HEK293 (cell line): ENCODE results near the gene MCRIP2.

ENCODE experiments used
- GFI1B ChIP-seq: fragments of 450-650 bp; formaldehyde crosslinking; IDR thresholded peaks from 2 replicates; pipeline ENCODE4 v1.5.1; 2016; ENCODE audit warnings: missing biosample characterization, missing genetic modification characterization
- REPIN1 ChIP-seq: fragments of 450-650 bp; formaldehyde crosslinking; IDR thresholded peaks from 2 replicates; pipeline ENCODE4 v1.5.1; 2017; ENCODE audit warnings: missing biosample characterization, missing genetic modification characterization, low read depth
- TCF7L2 ChIP-seq: IDR thresholded peaks from 2 replicates; pipeline ENCODE4 v1.6.1; 2011; ENCODE audit warnings: low read depth, mild to moderate bottlenecking, inconsistent platforms, low read length, moderate library complexity, borderline replicate concordance
- YY2 ChIP-seq: fragments of 450-650 bp; formaldehyde crosslinking; IDR thresholded peaks from 2 replicates; pipeline ENCODE4 v1.5.1; 2016; ENCODE audit warnings: missing biosample characterization, missing genetic modification characterization
- ZNF10 ChIP-seq: fragments of 450-650 bp; formaldehyde crosslinking; IDR thresholded peaks from 2 replicates; pipeline ENCODE4 v1.5.1; 2017; ENCODE audit warnings: missing biosample characterization, missing genetic modification characterization
- ZNF140 ChIP-seq: fragments of 450-650 bp; formaldehyde crosslinking; IDR thresholded peaks from 2 replicates; pipeline ENCODE4 v1.5.1; 2016; ENCODE audit warnings: missing biosample characterization, missing genetic modification characterization
- ZNF221 ChIP-seq: fragments of 450-650 bp; formaldehyde crosslinking; IDR thresholded peaks from 2 replicates; pipeline ENCODE4 v1.5.1; 2017; ENCODE audit warnings: missing biosample characterization, missing genetic modification characterization, borderline replicate concordance
- ZNF223 ChIP-seq: fragments of 450-650 bp; formaldehyde crosslinking; IDR thresholded peaks from 2 replicates; pipeline ENCODE4 v1.5.1; 2016; ENCODE audit warnings: missing biosample characterization, missing genetic modification characterization
- ZNF335 ChIP-seq: fragments of 450-650 bp; formaldehyde crosslinking; conservative IDR thresholded peaks from 2 replicates; pipeline ENCODE4 v1.5.1; 2016; ENCODE audit warnings: missing biosample characterization, missing genetic modification characterization
- ZNF354C ChIP-seq: fragments of 450-650 bp; formaldehyde crosslinking; IDR thresholded peaks from 2 replicates; pipeline ENCODE4 v1.5.1; 2016; ENCODE audit warnings: missing biosample characterization, missing genetic modification characterization, low read depth, borderline replicate concordance
- ZNF391 ChIP-seq: fragments of 450-650 bp; formaldehyde crosslinking; IDR thresholded peaks from 2 replicates; pipeline ENCODE4 v1.5.1; 2016; ENCODE audit warnings: low read depth, missing biosample characterization, missing genetic modification characterization, borderline replicate concordance
- ZNF473 ChIP-seq: fragments of 450-650 bp; formaldehyde crosslinking; IDR thresholded peaks from 2 replicates; pipeline ENCODE4 v1.5.1; 2017; ENCODE audit warnings: missing biosample characterization, missing genetic modification characterization
- ZNF548 ChIP-seq: fragments of 450-650 bp; formaldehyde crosslinking; IDR thresholded peaks from 2 replicates; pipeline ENCODE4 v1.5.1; 2016; ENCODE audit warnings: missing biosample characterization, missing genetic modification characterization
- ZNF571 ChIP-seq: fragments of 450-650 bp; formaldehyde crosslinking; IDR thresholded peaks from 2 replicates; pipeline ENCODE4 v1.5.0; 2017; ENCODE audit warnings: missing biosample characterization, missing genetic modification characterization
- ZNF629 ChIP-seq: fragments of 450-650 bp; formaldehyde crosslinking; IDR thresholded peaks from 2 replicates; pipeline ENCODE4 v1.5.1; 2017; ENCODE audit warnings: missing biosample characterization, missing genetic modification characterization
- ZNF776 ChIP-seq: fragments of 450-650 bp; formaldehyde crosslinking; IDR thresholded peaks from 2 replicates; pipeline ENCODE4 v1.5.0; 2017; ENCODE audit warnings: missing biosample characterization, missing genetic modification characterization, borderline replicate concordance
- ZNF843 ChIP-seq: fragments of 450-650 bp; formaldehyde crosslinking; IDR thresholded peaks from 2 replicates; pipeline ENCODE4 v1.5.1; 2016; ENCODE audit warnings: missing biosample characterization, missing genetic modification characterization
- ZSCAN16 ChIP-seq: fragments of 450-650 bp; formaldehyde crosslinking; IDR thresholded peaks from 2 replicates; pipeline ENCODE4 v1.5.1; 2016; ENCODE audit warnings: missing biosample characterization, missing genetic modification characterization
- TF ChIP-seq, protein P1 (sequence below): fragments of 450-650 bp; formaldehyde crosslinking; optimal IDR thresholded peaks from 2 replicates; pipeline ENCODE3; 2016; ENCODE audit warnings: missing biosample characterization, mild to moderate bottlenecking, missing genetic modification characterization
- TF ChIP-seq, protein P2 (sequence below): fragments of 450-650 bp; formaldehyde crosslinking; IDR thresholded peaks from 2 replicates; pipeline ENCODE4 v1.5.1; 2016; ENCODE audit warnings: missing biosample characterization, missing genetic modification characterization
- TF ChIP-seq, protein P3 (sequence below): fragments of 450-650 bp; formaldehyde crosslinking; IDR thresholded peaks from 2 replicates; pipeline ENCODE4 v1.5.1; 2016; ENCODE audit warnings: missing biosample characterization, missing genetic modification characterization
- TF ChIP-seq, protein P4 (sequence below): fragments of 450-650 bp; formaldehyde crosslinking; IDR thresholded peaks from 2 replicates; pipeline ENCODE4 v1.5.1; 2016; ENCODE audit warnings: missing biosample characterization, missing genetic modification characterization
- TF ChIP-seq, protein P5 (sequence below): sonication (generic); formaldehyde crosslinking; IDR thresholded peaks from 2 replicates; pipeline ENCODE4 v1.8.1; 2022; ENCODE audit warnings: mild to moderate bottlenecking, moderate library complexity, missing genetic modification reagents
- TF ChIP-seq, protein P6 (sequence below): fragments of 450-650 bp; formaldehyde crosslinking; IDR thresholded peaks from 2 replicates; pipeline ENCODE4 v1.5.1; 2016; ENCODE audit warnings: missing biosample characterization, missing genetic modification characterization
- TF ChIP-seq, protein P7 (sequence below): fragments of 450-650 bp; formaldehyde crosslinking; IDR thresholded peaks from 2 replicates; pipeline ENCODE4 v1.5.1; 2017; ENCODE audit warnings: missing biosample characterization, missing genetic modification characterization
- TF ChIP-seq, protein P8 (sequence below): fragments of 450-650 bp; formaldehyde crosslinking; IDR thresholded peaks from 2 replicates; pipeline ENCODE4 v1.5.1; 2017; ENCODE audit warnings: missing biosample characterization, mild to moderate bottlenecking, missing genetic modification characterization, moderate library complexity
- TF ChIP-seq, protein P9 (sequence below): fragments of 450-650 bp; formaldehyde crosslinking; IDR thresholded peaks from 2 replicates; pipeline ENCODE4 v1.5.1; 2016; ENCODE audit warnings: missing biosample characterization, missing genetic modification characterization

MCRIP2 gene

DNA sequence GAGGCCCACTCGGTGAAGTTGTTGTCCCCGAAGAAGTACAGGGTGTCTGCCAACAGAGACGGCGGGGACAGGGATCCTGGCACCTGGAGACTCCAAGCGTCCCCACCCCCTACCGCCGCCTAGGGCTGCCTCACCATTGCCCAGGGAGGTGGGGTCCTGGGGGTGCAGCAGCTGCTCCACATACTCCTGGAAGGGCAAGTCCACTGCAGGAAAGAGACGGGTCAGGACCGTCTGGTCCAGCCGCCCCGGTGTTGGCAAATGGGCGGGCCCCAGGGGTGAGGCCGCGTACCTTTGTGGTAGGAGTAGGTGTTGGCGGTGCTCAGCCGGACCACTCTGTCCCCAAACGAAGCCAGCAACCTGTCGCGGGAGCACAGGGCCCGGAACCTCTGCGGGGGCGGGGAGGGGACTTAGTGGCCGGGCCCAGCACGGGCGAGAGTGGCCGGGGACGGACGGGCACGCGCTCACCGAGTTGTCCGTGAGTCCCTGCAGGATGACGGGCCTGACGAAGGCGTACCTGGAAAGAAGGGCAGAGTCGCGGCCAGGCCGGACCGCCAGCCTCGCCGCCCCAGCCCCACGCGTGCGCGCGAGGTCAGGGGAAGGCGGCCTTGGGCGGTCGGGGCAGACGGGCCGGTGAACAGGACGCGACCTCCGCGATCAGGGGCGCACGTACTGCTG lies 41.9 kb downstream of the MCRIP2 start (continued):
- TF ChIP-seq, protein P1, sequence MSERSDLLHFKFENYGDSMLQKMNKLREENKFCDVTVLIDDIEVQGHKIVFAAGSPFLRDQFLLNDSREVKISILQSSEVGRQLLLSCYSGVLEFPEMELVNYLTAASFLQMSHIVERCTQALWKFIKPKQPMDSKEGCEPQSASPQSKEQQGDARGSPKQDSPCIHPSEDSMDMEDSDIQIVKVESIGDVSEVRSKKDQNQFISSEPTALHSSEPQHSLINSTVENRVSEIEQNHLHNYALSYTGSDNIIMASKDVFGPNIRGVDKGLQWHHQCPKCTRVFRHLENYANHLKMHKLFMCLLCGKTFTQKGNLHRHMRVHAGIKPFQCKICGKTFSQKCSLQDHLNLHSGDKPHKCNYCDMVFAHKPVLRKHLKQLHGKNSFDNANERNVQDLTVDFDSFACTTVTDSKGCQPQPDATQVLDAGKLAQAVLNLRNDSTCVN (tag by site-specific recombination) = peak; percentile 97
- TF ChIP-seq, protein P2, sequence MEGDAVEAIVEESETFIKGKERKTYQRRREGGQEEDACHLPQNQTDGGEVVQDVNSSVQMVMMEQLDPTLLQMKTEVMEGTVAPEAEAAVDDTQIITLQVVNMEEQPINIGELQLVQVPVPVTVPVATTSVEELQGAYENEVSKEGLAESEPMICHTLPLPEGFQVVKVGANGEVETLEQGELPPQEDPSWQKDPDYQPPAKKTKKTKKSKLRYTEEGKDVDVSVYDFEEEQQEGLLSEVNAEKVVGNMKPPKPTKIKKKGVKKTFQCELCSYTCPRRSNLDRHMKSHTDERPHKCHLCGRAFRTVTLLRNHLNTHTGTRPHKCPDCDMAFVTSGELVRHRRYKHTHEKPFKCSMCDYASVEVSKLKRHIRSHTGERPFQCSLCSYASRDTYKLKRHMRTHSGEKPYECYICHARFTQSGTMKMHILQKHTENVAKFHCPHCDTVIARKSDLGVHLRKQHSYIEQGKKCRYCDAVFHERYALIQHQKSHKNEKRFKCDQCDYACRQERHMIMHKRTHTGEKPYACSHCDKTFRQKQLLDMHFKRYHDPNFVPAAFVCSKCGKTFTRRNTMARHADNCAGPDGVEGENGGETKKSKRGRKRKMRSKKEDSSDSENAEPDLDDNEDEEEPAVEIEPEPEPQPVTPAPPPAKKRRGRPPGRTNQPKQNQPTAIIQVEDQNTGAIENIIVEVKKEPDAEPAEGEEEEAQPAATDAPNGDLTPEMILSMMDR (tag by site-specific recombination) = 0 out of 2 replicates have a peak, but pooled peaks have one; percentile 22
- TF ChIP-seq, protein P3, sequence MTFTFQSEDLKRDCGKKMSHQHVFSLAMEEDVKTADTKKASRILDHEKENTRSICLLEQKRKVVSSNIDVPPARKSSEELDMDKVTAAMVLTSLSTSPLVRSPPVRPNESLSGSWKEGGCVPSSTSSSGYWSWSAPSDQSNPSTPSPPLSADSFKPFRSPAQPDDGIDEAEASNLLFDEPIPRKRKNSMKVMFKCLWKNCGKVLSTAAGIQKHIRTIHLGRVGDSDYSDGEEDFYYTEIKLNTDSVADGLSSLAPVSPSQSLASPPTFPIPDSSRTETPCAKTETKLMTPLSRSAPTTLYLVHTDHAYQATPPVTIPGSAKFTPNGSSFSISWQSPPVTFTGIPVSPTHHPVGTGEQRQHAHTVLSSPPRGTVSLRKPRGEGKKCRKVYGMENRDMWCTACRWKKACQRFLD (tag by site-specific recombination) = no peak
- TF ChIP-seq, protein P4, sequence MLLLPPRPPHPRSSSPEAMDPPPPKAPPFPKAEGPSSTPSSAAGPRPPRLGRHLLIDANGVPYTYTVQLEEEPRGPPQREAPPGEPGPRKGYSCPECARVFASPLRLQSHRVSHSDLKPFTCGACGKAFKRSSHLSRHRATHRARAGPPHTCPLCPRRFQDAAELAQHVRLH = no peak
- TF ChIP-seq GFI1B (tag by site-specific recombination) (peak; percentile 4; the same call in 1 of the 2 replicates), ZNF10 (peak; percentile 82), ZNF571 (tag by site-specific recombination) (no peak), ZNF335 (tag by site-specific recombination) (peak; percentile 57), ZNF391 (tag by site-specific recombination) (peak; percentile 59; the same call in 1 of the 2 replicates), ZNF548 (tag by site-specific recombination) (no peak), ZNF473 (tag by site-specific recombination) (no peak), ZNF223 (no peak), ZNF354C (tag by site-specific recombination) (no peak), YY2 (tag by site-specific recombination) (no peak), ZNF221 (no peak), ZNF629 (tag by site-specific recombination) (0 out of 2 replicates have a peak, but pooled peaks have one; percentile 2), TCF7L2 (no peak), ZSCAN16 (peak; percentile 68; the same call in 1 of the 2 replicates), ZNF776 (tag by site-specific recombination) (no peak), ZNF843 (tag by site-specific recombination) (peak; percentile 42; the same call in 1 of the 2 replicates), REPIN1 (tag by site-specific recombination) (peak; percentile 16; the same call in 1 of the 2 replicates), ZNF140 (no peak)
- TF ChIP-seq, protein P5, sequence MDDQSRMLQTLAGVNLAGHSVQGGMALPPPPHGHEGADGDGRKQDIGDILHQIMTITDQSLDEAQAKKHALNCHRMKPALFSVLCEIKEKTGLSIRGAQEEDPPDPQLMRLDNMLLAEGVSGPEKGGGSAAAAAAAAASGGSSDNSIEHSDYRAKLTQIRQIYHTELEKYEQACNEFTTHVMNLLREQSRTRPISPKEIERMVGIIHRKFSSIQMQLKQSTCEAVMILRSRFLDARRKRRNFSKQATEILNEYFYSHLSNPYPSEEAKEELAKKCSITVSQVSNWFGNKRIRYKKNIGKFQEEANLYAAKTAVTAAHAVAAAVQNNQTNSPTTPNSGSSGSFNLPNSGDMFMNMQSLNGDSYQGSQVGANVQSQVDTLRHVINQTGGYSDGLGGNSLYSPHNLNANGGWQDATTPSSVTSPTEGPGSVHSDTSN (CRISPR knock-in tag) = peak; percentile 17; the same call in 1 of the 2 replicates
- TF ChIP-seq, protein P6, sequence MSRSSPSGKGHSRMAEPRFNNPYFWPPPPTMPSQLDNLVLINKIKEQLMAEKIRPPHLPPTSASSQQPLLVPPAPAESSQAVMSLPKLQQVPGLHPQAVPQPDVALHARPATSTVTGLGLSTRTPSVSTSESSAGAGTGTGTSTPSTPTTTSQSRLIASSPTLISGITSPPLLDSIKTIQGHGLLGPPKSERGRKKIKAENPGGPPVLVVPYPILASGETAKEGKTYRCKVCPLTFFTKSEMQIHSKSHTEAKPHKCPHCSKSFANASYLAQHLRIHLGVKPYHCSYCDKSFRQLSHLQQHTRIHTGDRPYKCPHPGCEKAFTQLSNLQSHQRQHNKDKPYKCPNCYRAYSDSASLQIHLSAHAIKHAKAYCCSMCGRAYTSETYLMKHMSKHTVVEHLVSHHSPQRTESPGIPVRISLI (tag by site-specific recombination) = no peak
- TF ChIP-seq, protein P7, sequence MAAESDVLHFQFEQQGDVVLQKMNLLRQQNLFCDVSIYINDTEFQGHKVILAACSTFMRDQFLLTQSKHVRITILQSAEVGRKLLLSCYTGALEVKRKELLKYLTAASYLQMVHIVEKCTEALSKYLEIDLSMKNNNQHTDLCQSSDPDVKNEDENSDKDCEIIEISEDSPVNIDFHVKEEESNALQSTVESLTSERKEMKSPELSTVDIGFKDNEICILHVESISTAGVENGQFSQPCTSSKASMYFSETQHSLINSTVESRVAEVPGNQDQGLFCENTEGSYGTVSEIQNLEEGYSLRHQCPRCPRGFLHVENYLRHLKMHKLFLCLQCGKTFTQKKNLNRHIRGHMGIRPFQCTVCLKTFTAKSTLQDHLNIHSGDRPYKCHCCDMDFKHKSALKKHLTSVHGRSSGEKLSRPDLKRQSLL (tag by site-specific recombination) = no peak
- TF ChIP-seq, protein P8, sequence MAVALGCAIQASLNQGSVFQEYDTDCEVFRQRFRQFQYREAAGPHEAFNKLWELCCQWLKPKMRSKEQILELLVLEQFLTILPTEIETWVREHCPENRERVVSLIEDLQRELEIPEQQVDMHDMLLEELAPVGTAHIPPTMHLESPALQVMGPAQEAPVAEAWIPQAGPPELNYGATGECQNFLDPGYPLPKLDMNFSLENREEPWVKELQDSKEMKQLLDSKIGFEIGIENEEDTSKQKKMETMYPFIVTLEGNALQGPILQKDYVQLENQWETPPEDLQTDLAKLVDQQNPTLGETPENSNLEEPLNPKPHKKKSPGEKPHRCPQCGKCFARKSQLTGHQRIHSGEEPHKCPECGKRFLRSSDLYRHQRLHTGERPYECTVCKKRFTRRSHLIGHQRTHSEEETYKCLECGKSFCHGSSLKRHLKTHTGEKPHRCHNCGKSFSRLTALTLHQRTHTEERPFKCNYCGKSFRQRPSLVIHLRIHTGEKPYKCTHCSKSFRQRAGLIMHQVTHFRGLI (tag by site-specific recombination) = no peak; the same call in 1 of the 2 replicates
- TF ChIP-seq, protein P9, sequence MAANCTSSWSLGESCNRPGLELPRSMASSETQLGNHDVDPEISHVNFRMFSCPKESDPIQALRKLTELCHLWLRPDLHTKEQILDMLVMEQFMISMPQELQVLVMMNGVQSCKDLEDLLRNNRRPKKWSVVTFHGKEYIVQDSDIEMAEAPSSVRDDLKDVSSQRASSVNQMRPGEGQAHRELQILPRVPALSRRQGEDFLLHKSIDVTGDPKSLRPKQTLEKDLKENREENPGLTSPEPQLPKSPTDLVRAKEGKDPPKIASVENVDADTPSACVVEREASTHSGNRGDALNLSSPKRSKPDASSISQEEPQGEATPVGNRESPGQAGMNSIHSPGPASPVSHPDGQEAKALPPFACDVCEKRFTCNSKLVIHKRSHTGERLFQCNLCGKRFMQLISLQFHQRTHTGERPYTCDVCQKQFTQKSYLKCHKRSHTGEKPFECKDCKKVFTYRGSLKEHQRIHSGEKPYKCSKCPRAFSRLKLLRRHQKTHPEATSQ (tag by site-specific recombination) = peak; percentile 98
